WI38 (cell line): Measurements from ENCODE around the gene TTC3.
A peak's percentile ranks its signal among the peaks of the same experiment; 100 is the strongest.
"Not testable (repeated sequence)": the region's sequence is repeated elsewhere in the genome, so short reads cannot be mapped to it uniquely, and the experiment has no call there.

ENCODE experiments used
- H3K4me3 ChIP-seq: 2 replicates; pipeline ENCODE4 v1.5.1; 2011; ENCODE audit warnings: low read depth, mild to moderate bottlenecking, control low read depth, low read length
- CTCF ChIP-seq: IDR thresholded peaks from 2 replicates; pipeline ENCODE4 v1.5.1; 2012; ENCODE audit warnings: low read depth, mild to moderate bottlenecking, control low read depth, low read length

The TTC3 gene

GRCh38 chr21:37214952-37215351 is 141.9 kb downstream of the TTC3 start:
- TF ChIP-seq CTCF = no peak
- no peak overlapping the region for H3K4me3 ChIP-seq

GRCh38 chr21:37219761-37220432 is 146.8 kb downstream of the TTC3 start:
- H3K4me3 ChIP-seq = peak overlapping the region; percentile 61
- no peak for TF ChIP-seq CTCF

- H3K4me3 ChIP-seq = peak overlapping the region; percentile 61
- TF ChIP-seq CTCF = no peak
Measured at GRCh38 chr21:37220433-37220980, 147.5 kb downstream of the TTC3 start.

GRCh38 chr21:37220981-37221664 is 148.1 kb downstream of the TTC3 start:
- 0 out of 2 replicates have a peak, but pooled peaks have one; percentile 8 for TF ChIP-seq CTCF
- peak overlapping the region; percentile 61 for H3K4me3 ChIP-seq

GRCh38 chr21:37222248-37222647 is 149.2 kb downstream of the TTC3 start:
- not testable (repeated sequence) for H3K4me3 ChIP-seq

- TF ChIP-seq CTCF = no peak
Measured at GRCh38 chr21:37223804-37224345, 150.8 kb downstream of the TTC3 start.

GRCh38 chr21:37224861-37225839 is 152.1 kb downstream of the TTC3 start:
- H3K4me3 ChIP-seq = no peak overlapping the region
- no peak for TF ChIP-seq CTCF

More at GRCh38 chr21:37223804-37224345, 150.8 kb downstream of the TTC3 start:
- no peak overlapping the region for H3K4me3 ChIP-seq
